Measurements from ENCODE around the gene TUBA4A.
"Not testable (repeated sequence)": the region's sequence is repeated elsewhere in the genome, so short reads cannot be mapped to it uniquely, and the experiment has no call there.

TUBA4A gene

DNA sequence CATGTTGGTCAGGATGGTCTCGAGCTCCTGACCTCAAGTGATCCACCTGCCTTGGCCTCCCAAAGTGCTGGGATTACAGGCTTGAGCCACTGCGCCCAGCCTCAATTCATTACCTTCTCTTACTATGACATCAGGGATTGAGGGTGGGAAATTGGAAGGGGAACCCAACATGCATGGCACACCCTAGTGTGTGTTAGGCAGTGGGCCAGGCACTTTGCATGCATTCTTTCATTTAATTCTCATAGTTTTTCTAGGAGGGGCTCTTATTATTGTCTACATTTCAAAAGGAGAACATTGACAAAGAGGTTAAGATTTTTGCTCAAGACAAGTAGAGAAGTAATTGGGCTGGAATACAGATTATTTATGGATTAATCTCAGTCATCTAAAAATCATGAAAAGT, 14.6 kb upstream of the TUBA4A start:
- DNase-seq (ENCODE audit: low read depth), result no peak

DNA sequence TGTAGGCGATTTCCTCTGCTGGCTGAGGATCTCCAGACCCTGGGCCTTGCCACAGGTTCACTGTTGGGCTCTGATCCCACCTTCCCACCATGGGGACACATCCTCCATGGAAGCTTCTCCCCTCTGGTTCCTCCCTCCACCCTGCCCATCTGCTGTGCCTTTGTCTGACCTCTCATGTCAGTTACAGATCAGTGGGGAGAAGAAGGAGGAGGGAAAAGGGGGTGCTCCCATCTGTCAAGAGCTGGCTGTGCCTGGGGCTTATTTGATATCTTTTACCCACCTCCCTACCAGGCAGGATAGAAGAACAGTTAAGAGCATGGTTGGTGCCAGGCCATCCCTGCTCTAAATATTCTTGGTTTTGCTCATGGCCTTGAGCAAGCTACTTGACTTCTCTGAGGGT, 13.2 kb upstream of the TUBA4A start:
- no peak for DNase-seq (ENCODE audit: low read depth)

DNA sequence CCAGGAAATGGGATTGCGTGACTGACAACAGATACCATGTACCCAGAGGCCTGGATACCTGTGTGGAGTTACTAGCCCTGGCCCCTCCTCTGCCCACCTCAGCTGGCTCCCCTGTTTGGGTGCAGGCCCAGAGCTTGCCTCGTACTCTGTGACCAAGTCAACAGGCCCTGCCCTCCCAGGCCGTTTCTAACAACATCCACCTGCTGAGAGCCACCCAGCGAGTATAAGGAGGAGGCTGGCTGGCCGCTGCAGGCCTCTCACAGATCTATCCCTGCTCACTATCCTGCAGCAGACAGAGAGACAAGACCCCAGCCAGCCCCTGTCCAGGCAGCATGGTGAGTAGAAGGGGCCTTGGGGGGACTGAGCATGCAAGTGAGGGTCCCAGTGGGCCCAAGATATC, 12.5 kb upstream of the TUBA4A start:
- DNase-seq (ENCODE audit: low read depth), result no peak

DNA sequence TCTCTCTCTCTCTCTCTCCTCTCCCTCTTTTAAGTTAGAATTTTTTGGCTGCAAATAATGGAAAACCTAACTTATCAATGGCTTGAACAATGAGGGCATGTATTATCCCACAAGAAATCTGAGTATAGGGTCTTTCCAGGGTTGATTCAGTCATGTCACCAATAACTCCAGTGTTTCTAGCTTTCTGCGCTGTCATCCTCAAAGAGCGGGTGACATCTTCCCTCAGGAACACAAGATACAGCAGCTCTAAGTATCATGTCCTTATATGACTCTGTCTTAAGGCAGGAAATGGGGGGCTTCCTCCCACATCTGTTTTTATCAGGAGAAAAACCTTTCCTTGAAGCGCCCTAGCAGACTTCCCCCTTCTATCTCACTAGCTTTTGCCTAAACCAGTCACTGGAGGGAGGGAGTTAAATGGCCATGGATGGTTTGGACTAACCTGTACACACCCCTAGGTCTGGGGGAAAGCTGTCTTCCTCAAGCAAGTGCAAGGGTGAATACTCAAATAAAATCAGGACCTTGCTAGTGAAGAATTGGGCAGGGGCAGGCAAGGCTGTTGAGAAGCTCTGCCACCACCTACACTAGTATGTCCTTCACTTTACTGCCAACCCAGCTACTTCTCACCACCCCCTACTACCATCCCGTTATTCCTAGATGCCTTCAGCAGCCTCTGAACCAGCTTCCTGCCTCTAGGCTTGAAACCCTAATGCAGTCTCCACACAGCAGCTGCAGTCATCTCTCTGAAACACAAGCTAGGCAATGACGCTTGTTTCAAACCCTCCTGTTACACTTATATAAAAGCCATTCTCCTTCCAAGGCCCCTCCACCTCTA, 7.5 kb upstream of the TUBA4A start:
- no peak for DNase-seq (ENCODE audit: low read depth)

DNA sequence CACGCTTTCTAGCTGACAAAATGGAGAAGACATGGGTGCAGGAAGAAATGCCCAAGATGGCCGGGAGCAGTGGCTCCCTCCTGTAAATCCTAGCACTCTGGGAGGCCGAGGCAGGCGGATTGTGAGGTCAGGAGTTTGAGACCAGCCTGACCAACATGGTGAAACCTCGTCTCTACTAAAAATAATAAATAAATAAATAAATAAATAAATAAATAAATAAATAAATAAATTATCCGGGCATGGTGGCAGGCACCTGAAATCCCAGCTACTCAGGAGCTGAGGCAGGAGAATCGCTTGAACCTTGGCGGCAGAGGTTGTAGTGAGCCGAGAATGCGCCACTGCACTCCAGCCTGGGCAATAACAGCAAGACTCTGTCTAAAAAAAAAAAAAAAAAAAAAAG, 5.2 kb upstream of the TUBA4A start:
- DNase-seq (ENCODE audit: low read depth), result not testable (repeated sequence)

DNA sequence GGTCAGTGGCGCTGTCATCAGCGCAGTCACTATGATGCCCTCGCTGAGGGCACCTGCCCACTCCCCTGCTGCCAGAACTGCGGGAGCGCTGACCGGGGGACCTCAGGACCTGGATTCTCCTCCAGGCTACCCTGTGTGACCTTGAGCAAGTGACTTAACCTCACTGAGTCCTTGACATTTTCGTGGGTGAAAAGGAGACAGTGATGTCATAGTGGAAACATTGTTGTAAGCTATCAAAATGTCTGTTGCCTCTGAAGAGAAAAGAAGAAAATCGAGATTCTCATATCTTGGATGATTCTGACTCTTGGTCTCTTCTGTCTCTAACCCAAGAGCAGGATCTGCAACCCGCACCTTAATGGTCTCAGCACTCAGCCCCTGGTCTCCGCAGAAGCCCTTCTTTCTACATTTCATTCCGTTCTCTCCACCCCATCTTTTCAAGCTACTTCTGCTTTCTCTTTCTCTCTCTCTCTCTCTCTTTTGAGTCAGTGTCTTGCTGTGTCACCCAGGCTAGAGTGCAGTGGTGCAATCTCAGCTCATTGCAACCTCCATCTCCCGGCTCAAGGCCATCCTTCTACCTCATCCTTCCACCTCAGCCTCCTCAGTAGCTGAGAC, 978 bp upstream of the TUBA4A start:
- DNase-seq (ENCODE audit: low read depth), result no peak

DNA sequence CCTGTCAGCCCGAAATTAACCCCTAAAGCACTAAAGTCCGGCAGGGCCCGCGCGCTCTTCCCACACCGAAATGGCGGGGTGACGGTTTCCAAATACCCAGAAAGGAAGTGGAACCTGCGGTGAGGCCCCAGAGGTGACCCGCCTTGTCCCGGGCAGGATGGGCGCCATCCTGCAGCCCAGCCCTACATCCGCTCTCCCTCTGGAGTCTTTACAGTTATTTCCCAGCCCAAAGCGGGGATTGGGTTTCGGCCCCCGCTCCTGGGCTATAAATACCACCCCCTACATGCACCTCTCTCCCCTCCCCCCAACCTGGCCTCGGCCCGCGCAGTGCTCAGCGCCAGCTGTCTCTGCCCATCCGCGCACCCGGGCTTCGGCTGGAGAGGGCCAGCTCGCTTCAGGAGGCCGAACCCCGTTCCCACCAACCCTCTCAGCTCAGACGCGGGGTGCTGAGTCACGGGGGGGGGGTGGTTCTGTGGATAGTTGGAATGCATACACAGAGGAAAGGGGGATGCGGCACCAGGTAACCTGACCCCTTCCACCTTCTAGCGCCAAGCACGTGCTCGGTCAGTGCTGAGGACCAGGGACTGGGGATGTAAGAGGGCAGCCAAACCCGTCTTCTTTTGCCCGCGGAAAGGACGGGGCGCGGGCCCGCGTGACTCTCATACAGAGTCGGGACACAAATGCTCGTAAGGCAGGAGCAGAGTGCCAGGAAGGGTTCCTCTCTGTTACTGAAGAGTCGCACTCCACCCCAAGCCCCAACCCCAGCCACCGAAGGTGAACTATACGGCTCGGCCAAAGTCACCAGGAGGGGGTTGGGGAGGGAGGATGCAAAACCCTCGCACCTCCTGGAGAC, 592 bp downstream of the TUBA4A start, which contains the start of gene TUBA4B:
TSS of gene TUBA4B (plus strand) at position 344 of the 853 bp plus-strand sequence. CDS start at position 509, 165 bp downstream.
- DNase-seq (ENCODE audit: low read depth), result no peak

DNA sequence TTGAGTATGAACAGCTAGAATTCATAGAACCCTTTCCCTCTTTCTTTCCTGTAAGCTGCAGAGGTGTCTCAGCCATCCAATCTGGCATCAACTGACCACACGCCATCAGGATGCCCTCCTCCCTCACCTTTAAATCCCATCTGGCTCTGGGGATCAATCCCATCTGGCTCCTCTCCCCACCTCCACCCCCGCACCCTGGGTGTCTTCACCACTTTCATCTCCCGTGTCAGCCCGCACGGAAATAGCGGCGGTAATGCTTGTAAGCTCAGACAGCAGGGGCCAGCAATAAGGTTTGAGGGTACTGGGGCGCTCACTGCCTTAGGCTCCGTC, 1.2 kb downstream of the TUBA4A start:
- DNase-seq (ENCODE audit: low read depth), result no peak

DNA sequence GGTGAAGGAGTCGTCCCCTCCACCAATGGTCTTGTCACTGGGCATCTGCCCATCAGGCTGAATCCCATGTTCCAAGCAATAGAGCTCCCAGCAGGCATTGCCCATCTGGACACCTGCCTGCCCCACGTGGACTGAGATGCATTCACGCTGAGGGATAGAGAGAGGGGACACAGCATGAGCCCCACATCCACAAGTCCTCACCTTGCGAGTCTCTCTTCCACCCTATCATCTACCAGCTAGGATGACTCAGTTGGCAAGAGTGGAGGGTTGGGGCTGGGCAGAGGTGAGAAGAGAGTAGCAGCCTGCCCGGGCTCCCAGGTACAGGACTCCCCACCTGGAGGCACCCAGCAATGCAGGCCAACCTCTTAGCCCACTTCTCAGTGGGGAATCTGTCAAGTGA, 1.6 kb downstream of the TUBA4A start:
- DNase-seq (ENCODE audit: low read depth), result no peak

DNA sequence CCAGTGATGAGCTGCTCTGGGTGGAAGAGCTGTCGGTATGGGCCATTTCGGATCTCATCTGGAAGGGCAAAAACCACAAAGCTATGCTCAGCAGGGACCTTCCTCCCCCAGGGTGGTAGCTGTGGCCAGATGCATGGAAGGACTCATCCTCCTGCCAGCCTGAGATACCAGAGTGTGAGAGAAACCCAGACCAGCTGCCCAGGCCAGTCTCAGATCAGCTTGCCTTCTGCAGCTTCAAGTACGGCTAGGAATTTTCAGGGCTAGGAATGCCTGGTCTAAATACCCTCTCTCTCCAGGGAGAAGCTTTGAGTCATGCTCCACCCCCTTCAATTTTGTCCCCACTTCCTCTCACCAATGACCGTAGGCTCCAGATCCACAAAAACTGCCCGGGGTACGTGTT, 2.1 kb downstream of the TUBA4A start:
- DNase-seq (ENCODE audit: low read depth), result no peak

DNA sequence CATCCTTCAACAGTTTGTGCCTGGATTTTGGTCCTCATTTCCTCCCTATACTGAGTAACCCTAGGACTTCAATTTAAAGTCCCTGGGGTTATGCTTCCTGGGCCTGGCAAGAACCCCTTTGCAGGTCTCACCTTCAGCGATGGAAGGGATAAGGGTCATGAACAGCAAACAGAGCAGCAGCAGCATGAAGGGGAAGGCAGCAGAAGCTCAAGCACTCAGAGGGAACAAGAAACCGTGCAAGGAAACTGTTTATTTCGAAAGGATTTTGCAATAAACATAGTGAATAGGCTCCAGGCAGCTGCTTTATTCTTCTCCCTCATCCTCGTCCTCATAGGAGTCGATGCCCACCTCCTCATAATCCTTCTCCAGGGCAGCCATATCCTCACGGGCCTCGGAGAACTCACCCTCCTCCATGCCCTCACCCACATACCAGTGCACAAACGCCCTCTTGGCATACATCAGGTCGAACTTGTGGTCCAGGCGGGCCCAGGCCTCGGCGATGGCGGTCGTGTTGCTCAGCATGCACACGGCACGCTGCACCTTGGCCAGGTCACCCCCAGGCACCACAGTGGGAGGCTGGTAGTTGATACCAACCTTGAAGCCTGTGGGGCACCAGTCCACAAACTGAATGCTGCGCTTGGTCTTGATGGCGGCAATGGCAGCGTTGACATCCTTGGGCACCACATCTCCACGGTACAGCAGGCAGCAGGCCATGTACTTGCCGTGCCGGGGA, 3.5 kb downstream of the TUBA4A start:
- no peak for DNase-seq (ENCODE audit: low read depth)

DNA sequence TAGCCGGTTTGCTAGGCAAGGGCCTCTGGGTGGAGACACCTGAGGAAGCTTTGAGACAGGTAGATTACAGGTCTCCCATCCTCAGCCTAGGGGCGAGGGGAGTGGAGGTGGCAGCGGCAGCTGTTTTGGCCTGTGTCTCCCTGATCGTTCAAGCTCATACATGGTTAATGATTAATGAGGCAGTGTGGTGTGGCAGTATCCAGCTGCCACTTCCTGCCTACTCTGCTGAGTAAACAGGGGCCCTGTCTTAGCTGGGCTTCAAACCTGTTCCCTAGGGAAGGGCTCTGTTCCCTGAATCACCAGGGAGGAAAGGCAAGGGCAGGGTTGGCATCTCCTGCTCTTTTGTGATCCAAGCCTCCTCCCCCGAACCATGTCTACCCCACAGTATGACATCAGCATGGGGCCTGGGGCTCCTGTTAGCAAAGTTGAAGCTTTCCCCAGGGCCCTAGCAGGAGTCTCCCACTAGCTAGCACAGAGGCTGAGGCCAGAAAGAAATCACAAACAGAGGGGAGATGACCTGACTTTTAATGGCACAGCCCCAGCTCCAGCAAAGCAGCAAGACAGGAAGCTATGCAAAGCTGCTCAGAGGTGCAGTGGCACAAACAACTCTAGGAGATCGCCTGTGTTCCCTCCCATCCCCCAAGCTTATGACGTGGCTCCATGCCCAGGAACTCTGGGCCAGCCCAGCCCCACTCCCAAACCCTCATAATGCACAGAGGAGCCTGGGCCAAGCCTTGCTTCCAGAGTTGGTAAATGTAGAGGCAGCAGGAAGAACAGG, 4.3 kb downstream of the TUBA4A start:
- DNase-seq (ENCODE audit: low read depth), result peak; percentile 68

DNA sequence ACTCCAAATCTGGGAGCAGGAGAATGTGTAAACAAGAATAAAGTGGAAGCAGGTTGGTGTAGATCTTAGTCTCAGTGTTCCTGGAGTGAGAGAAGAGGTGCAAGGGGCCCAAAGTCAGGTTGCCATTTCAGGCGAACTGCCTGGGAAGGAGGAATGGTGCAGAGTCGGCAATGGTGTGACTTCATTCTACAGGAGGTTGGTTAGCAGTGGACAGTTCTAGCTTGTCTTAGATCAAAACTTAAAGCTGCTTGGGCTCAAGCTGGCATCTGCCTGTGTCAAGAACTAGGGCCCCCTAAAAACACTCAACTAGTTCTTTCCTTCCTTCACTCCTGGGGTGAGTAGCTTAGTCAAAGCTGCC, 4.9 kb downstream of the TUBA4A start:
- no peak for DNase-seq (ENCODE audit: low read depth)

DNA sequence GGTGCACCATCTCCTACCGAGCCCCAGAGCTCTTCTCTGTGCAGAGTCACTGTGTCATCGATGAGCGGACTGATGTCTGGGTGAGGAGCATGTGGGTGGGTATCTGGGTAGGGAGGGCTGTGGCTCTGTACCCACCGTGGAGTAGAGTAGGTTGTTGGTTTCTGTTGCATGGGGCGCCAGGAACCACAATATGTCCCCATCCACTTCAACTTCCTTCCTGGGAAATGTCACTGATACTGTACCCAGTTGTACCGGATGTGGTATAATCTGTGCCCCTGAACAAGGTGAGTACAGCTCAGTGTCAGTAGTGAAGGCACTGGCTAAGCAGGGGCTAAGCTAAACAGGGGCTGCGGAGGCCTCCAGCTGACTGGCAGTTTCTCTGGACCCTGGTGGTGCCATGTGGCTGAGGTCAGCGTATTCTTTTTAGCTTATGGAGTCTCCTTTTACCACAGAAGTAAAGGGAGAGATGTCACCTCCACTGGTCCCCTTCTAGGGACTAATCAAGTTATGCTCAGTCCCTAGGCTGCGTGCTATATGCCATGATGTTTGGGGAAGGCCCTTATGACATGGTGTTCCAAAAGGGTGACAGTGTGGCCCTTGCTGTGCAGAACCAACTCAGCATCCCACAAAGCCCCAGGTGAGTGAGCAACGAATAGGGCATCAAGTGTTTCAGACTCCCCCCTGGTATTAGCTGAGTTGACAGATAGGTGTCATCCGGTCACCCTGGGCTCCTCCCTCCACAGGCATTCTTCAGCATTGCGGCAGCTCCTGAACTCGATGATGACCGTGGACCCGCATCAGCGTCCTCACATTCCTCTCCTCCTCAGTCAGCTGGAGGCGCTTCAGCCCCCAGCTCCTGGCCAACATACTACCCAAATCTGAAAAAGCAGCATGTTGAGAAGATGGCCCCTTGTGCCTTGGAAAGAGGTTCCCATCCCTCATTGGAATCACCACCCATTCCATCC, 5.8 kb downstream of the TUBA4A start:
- no peak for DNase-seq (ENCODE audit: low read depth)

DNA sequence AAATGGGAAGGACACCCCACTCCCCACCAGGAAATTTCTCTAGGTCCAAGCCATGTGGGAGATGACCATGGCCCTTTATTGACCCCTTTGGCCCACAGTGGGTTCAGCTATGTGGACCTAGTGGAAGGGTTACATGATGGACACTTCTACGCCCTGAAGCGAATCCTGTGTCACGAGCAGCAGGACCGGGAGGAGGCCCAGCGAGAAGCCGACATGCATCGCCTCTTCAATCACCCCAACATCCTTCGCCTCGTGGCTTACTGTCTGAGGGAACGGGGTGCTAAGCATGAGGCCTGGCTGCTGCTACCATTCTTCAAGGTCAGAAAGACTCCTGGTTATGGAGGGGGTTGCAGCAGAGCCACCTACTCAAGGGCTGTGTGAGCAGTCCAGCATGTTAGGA, 7.2 kb downstream of the TUBA4A start:
- no peak for DNase-seq (ENCODE audit: low read depth)

DNA sequence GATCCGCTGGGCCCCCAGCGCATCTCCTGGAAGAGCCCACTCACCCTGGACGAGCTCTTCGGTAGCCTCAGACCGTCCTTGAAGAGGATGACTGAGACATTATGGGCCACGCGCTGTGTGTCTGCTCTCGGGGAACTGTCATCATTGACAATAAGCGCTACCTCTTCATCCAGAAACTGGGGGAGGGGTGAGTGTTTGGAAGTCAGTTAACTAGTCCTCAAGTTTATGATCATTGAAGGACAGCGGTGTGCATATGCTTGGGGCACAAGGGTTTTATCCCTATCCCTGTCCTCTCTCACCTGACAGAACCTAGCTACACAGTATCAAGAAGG, 7.9 kb downstream of the TUBA4A start:
- DNase-seq (ENCODE audit: low read depth), result no peak

DNA sequence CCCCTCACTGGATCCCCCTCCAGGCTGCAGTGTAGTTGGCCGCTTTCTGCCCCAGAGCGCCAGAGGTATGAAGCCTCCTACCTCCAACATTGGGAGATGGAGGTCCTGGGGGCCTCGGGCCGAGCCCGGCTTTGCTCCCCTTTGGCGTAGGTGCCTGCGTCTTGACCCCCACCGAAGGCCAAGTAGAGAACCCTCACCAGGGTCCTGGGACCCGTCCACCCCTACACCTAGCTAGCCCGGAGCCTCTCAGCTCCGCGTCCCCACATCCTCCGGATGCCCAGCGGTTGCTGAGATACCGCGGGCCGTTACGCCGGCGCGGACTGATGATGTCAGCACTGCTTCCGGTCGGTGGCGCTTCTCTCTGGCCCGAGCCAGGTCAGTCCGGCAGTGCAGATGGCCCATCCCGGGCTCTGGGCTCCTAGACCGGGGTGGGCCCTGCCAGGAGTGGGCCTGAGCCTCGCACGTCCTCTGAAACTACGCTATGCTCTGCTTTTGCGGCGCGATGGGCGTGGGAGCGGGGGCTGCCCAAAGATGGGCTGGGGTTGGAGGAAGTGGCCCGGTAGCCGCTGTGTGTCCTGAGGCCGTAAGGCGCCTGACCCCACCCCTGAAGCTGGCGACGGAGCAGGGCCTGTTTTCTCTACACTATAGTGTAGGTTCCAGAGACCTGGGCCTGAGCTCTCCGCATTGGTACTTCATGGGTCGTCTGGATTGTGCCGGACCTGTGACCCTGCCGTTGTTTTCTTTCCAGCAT, 8.4 kb downstream of the TUBA4A start, which contains the start of the genes GLB1L and STK16:
TSS of gene GLB1L (minus strand) at position 297 of the 751 bp plus-strand sequence. CDS start 1,871 bp downstream, outside the sequence.
TSS of gene STK16 (plus strand) at position 332 of the 751 bp plus-strand sequence. CDS start 521 bp downstream, outside the sequence.
- DNase-seq (ENCODE audit: low read depth), result peak; percentile 79

DNA sequence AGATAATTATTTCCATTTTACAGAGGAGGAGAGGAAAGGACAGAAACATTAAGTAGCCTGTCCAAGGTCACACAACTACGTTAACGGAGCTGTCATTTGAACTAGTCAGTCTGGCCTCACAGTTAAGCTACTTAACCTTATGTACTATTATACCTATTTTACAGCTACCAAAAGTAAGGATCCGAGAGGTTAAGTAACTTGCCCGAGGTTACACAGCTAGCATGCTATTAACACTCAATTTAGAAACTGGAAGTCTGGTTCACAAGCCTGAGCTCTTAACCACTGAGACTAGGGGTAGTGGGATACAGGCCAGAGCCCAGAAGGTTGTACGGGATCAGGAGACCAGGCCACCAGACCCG, 8.9 kb downstream of the TUBA4A start:
- no peak for DNase-seq (ENCODE audit: low read depth)

DNA sequence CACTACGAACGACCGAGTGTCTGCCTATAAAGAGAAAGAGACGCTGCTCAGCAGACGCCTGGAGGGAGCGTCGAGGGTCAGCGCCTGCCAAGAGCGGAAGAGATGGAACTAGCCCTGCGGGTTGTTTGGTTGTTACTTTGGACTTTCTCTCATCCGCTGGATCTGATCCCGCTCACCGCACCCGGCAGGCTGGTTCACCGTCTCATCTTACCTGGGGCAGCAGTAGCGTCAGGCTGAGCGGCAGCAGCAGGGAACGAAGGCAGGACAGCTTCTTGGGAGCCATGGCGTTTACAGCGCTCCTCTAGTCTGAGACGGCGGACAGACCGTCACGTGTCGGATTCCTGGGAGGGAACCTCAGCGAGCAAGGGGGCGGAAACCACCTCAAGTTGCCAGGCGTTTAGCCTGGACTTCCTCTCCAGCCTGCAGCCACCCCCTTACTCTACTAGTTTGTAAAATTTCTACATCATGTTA, 10.4 kb downstream of the TUBA4A start:
- no peak for DNase-seq (ENCODE audit: low read depth)
